Prostate gland (tissue), 2 donors: Measurements from ENCODE around the gene RAB24.

Experiments
- CTCF ChIP-seq, 4 experiments: fragments of 200-600 bp in 2 of 4; fragments of 450-650 bp in 2 of 4; sonication (generic) in 2 of 4; IDR thresholded peaks; 1 replicate in 3 of 4; 2 replicates in 1 of 4; pipeline ENCODE4 v1.5.1; 2016 to 2019; ENCODE audit warnings: antibody characterized with exemption in 4 of 4, mild to moderate bottlenecking in 2 of 4, moderate library complexity in 2 of 4
- POLR2AphosphoS5 ChIP-seq: sonication (generic); formaldehyde crosslinking; IDR thresholded peaks from one replicate; pipeline ENCODE4 v1.6.1; 2017; ENCODE audit warnings: antibody characterized with exemption

- TF ChIP-seq CTCF (IDR thresholded peaks at IDR 0.05) (no peak), POLR2AphosphoS5 (no peak)
Observed at GRCh38 chr5:177304392-177305119, 1.0 kb upstream of the RAB24 start.
